ENCODE data around the gene PRDM10.

GRCh38 chr11:130031945-130032344 is 29.3 kb upstream of the PRDM10 start:
- TF ChIP-seq POLR2A (IDR thresholded peaks at IDR 0.05; ENCODE audit: low read length), result no peak
- TF ChIP-seq GATA1 (IDR thresholded peaks at IDR 0.05; ENCODE audit: low read depth, low read length), result no peak

All from erythroblast (primary cell).